Measurements from ENCODE around the gene TRIM9.

DNA sequence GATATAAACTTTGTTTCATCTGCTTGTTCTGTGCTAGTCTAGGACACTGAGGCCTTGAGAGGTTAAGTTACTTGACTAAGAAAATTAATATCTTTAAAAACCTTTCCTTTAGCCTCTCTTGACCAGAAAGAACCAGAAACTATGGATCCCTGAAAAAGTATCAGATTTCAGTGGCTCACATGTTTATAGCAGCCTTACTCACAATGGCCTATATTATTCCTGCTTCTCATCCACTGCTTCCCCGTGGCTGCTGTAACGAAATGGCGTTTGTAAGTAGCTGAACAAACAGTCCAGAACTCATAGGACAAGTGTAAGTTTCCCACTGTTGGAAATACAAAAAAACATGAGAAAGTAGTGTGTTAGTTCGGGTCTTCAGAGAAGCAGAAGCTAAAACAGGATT lies 147.5 kb downstream of the TRIM9 start:
- no peak for TF ChIP-seq CTCF (conservative IDR thresholded peaks at IDR 0.05; ENCODE audit: low read depth in 2 of 2)
- no peak for TF ChIP-seq POLR2AphosphoS5 (IDR thresholded peaks at IDR 0.05; ENCODE audit: low read depth)
- no peak for TF ChIP-seq REST (IDR thresholded peaks at IDR 0.05; ENCODE audit: unreplicated experiment)
- no peak for TF ChIP-seq EZH2 (IDR thresholded peaks at IDR 0.05; ENCODE audit: low read depth, unreplicated experiment)
- TF ChIP-seq, protein P1, sequence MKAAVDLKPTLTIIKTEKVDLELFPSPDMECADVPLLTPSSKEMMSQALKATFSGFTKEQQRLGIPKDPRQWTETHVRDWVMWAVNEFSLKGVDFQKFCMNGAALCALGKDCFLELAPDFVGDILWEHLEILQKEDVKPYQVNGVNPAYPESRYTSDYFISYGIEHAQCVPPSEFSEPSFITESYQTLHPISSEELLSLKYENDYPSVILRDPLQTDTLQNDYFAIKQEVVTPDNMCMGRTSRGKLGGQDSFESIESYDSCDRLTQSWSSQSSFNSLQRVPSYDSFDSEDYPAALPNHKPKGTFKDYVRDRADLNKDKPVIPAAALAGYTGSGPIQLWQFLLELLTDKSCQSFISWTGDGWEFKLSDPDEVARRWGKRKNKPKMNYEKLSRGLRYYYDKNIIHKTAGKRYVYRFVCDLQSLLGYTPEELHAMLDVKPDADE (IDR thresholded peaks at IDR 0.05) = no peak
- TF ChIP-seq NANOG (IDR thresholded peaks at IDR 0.05; ENCODE audit: borderline replicate concordance) = no peak
- no peak for TF ChIP-seq JUNB (IDR thresholded peaks at IDR 0.05; ENCODE audit: unreplicated experiment)
- no peak for TF ChIP-seq STAT1 (IDR thresholded peaks at IDR 0.05; ENCODE audit: unreplicated experiment)
- TF ChIP-seq EZH2phosphoT487 (IDR thresholded peaks at IDR 0.05; ENCODE audit: unreplicated experiment) = no peak
- TF ChIP-seq ZNF331 (CRISPR knock-in tag; IDR thresholded peaks at IDR 0.05; ENCODE audit: low read depth) = no peak
- TF ChIP-seq ZNF462 (CRISPR knock-in tag; IDR thresholded peaks at IDR 0.05) = no peak
- no peak for TF ChIP-seq CREB1 (CRISPR knock-in tag; IDR thresholded peaks at IDR 0.05; ENCODE audit: low read depth)
